ENCODE results near the gene FAM171A1. TPM values are rescaled to one million over a fixed set of nuclear protein-coding genes. Genes with fewer than 3 reads are reported as not detected.
"Not testable (repeated sequence)": the region's sequence is repeated elsewhere in the genome, so short reads cannot be mapped to it uniquely, and the experiment has no call there.

Gene FAM171A1
- total RNA-seq, 1 donor from 2014 or later, result 34.9 TPM

DNA sequence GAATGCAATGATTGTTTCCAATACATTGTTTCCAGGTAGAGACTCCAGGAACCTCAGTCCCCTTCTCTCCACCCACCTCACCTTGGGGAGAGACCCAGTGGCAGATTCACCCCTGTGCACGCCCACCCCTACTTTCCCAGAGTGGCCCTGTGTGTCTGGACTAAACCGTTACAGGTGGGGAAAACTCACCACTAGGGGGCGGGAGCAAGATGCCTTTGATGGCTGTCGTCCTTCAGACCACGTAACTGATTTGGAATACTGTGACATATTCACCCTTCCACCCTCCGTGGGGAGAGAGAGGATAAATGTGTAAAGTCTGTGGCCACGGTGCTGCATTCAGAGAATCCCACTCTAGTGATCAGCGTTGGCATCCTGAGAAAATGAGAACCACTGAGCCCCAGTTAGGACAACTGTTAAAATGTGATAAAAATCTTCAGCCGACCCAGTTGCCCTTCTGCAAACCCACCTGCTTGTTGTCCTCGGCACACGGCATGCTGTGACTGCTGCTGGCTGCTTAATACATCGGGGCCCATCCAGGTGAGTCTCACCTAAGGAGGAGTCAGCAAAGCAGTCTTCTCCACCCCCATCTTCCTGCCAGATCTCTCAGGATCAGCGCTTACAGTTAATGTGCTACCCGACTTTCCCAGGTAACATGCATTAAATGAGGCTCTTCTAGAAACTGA is 161.1 kb downstream of the FAM171A1 start:
- DNase-seq (ENCODE audit: low read depth), result peak; percentile 61

DNA sequence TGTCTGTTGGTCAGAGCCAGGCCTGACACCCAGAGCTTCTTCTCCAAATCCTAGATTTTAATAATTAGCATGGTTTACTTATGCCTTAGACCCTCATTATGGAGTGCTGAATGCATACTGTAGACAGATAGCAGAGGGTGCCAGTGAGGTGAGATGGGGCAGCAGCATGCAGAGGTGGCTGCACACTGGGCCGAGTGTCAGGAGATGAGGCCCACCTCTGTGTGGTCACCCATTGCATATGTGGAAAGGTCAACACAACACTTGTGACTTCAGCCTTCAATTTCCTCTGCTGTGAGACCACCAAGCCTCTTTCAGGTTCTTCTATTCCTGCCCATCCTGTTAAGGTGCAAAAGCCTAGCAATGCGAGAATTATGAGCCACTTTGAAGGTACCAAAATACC is 162.9 kb downstream of the FAM171A1 start:
- no peak for DNase-seq (ENCODE audit: low read depth)

DNA sequence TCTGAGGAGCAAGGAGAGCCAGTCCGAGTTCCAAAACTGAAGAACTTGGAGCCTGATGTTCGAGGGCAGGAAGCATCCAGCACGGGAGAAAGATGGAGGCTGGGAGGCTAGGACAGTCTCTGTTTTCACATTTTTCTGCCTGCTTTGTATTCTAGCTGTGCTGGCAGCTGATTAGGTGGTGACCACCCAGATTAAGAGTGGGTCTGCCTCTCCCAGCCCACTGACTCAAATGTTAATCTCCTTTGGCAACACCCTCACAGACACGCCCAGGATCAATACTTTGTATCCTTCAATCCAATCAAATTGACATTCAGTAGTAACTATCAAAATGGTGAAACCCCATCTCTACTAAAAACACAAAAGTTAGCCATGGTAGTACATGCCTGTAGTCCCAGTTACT is 163.7 kb downstream of the FAM171A1 start:
- not testable (repeated sequence) for DNase-seq (ENCODE audit: low read depth)

DNA sequence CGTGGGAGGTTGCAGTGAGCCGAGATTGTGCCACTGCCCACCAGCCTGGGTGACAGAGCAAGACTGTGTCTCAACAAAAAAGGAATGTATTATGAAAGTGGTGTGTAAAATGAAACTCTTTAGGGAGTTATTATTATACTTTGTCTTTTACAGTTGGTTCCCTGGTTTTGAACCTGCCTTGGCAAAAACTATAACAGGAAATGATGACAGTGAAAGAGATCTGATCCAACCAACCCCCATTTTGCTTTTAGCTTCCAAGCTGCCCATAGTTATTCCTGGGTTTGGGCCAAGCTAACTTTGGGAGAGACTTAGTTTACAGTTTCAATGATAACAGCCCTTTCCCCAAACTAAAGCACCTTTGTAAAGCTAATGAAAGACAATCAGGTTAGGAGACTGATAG is 168.4 kb downstream of the FAM171A1 start:
- no peak for DNase-seq (ENCODE audit: low read depth)

DNA sequence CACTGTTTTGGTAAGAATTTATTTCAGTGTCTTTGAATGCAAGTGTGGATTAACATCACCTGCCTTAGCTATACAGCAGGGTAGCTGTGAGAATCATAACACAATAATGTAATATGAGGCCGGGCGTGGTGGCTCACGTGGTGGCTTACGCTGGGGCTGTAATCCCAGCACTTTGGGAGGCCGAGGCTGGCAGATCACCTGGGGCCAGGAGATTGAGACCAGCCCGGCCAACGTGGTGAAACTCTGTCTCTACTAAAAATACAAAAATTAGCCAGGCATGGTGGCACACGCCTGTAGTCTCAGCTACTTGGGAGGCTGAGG is 168.8 kb downstream of the FAM171A1 start:
- DNase-seq (ENCODE audit: low read depth), result not testable (repeated sequence)

DNA sequence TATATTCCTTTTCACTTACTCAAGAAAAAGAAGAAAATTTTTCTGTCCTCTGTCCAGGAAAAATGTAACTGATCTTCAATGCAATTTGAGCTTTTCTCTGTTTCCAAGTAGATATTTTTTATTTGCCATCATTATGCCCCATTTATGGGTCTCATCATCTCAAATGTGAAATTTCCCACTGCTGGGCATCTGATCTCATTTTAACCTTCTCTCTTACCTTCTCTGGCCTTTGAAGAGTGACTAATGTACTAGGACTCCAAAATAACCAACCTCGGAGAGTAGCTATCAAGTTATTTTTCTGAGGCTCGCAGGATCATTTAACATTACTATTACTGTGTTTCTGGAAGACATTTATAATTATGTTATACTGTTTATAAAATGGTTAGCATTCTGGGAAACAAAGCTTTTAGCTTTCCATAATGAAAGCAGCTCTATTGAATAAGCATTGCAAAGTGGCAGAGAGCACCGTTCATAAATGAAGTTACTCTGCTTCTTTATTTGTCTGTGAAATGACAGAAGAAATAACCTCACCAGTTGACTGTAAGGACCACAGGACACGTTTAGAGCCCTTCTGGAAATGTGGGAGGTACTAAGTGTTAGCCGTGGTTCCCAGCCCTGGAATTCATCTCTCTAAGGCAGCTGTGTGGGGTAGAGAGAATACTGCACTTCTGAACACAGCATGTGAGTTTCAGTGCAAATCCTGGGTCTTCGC is 169.3 kb downstream of the FAM171A1 start:
- DNase-seq (ENCODE audit: low read depth), result peak; percentile 83

DNA sequence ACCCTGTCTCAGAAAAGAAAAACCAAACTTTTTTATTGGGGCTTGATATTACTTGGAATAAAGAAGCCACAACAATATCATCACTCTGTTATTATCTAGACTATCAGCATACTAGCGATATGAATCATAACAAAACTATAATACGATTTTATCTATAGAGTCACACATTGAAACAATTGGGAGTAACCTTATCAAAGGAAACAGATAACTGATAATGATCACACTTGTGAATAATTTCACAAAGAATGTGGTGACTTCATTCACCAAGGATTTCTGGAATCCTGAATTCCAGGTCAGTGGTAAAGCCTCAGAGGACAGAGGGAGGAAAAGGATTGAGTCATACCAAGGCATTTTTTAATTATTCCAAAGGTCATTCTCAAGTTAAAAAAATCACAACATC is 170.5 kb downstream of the FAM171A1 start:
- DNase-seq (ENCODE audit: low read depth), result peak; percentile 97

DNA sequence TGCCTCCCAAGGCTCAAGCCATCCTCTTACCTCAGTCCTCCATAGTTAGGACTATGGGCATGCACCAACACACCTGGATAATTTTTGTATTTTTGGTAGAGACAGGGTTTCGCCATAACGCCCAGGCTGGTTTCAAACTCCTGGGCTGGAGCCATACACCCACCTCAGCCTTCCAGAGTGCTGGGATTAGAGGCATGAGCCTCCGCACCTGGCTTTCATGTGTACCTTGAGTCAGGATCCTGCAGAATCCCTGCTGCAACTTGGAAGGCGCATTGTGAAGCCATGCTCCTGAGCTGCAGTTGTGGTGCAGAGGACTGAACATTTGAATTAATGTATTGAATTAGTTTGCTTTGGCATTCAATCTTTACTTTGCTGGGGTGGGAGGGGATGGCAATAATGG is 173.2 kb downstream of the FAM171A1 start:
- no peak for DNase-seq (ENCODE audit: low read depth)

DNA sequence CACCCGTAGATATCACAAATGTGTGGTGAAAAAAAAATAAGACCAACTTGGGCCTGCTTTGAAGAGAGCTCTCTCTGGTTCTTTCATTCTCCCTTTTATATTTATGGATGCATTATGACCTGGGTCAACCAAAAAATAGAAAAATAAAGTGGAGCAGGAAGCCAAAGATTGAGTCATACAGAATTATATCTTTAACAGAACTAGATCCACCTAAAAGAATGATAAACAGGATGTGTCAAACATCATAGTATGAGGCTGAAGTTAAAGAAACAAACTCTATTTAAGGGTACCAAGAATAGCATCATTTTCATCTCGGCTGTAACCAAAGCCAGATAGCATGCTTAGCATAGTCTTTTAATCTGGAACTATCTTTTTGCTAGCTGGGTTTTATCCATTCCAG is 173.8 kb downstream of the FAM171A1 start:
- DNase-seq (ENCODE audit: low read depth), result no peak

DNA sequence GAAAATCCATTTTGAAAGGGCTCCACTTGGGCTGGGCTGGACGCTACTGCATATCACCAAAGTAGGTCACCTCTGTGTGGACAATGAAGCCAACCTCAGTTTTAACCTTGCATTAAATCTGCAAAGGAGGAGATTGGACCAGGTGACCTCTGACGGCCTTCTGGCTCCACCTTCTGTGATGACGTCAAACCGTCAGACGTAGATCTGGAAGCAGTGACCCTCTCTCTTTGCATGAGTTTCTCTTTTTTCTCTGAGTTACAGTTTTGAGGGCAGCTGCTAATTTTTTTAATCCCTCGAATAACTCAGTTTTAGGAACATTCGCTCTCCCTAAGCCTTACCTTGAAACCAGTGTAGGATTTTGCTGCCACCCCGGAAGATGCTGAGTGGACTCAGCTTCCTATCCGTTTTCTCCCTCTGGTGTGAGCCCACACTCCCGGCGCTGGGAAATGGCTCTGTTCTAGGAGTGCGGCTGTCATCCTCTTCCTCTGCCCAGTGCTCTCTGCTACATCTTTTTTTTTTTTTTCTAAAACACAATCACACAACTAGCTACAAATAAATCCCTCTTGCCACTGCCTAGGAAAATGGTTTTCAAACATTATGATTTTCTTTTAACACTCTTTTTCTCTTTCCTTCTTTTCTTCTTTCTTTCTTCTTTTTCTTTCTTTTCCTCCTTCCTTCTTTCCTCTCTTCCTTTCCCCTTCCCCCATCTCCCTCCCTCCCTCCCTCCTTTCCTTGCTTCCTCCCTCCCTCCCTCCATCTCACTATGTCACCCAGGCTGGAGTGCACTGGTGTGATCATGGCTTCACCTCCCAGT is 174.9 kb downstream of the FAM171A1 start:
- DNase-seq (ENCODE audit: low read depth), result no peak

DNA sequence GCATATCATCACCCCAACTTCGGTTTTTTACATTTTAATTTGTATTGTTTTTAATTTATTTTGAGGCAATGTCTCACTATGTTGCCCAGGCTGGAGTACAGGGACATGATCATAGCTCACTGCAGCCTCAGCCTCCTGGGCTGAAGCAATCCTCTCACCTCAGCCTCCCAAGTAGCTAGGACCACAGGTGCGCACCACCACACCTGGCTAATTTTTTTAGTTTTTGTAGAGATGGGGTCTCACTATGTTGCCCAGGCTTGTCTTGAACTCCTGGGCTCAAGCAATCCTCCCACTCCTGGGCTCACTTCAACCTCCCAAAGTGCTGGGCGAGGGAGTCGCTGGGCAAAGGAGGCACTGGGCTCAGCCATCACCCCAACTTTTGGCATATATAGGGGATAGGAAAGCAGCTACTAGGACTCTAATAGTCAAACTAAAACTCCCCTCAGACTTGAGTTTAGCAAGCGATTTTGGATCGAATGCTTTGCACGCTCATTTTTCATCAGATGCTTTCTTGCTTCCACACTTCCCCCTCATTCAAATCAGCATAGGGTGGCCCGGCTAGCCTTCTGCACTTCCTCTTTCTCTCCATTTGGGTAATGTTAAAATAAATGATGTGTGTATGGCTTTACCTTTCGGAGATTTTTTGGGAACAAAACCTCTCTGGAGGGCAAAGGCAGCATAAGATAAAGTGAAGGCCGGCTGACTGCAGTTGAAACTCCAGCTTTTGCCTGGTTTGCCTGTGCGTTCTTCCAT is 181.8 kb downstream of the FAM171A1 start:
- DNase-seq (ENCODE audit: low read depth), result no peak

DNA sequence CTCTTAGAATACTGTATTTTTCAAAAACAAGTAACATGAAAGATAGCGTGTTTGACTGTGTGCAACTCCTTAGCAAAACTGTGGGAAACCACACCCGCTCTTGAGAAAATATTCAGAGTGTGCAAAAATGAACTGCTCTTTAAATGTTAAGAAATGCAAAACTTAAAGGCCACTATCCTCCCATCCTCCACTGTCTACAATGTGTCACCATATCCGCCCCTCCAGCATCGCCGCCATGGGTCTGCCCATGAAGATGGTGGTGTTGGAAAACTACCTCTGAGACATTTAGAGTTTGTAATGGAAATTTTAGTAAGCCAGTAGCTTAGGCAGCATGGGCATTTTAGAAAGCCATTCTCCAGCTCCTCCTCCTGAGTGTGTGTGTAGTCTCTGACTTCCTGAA is 182.5 kb downstream of the FAM171A1 start:
- no peak for DNase-seq (ENCODE audit: low read depth)

DNA sequence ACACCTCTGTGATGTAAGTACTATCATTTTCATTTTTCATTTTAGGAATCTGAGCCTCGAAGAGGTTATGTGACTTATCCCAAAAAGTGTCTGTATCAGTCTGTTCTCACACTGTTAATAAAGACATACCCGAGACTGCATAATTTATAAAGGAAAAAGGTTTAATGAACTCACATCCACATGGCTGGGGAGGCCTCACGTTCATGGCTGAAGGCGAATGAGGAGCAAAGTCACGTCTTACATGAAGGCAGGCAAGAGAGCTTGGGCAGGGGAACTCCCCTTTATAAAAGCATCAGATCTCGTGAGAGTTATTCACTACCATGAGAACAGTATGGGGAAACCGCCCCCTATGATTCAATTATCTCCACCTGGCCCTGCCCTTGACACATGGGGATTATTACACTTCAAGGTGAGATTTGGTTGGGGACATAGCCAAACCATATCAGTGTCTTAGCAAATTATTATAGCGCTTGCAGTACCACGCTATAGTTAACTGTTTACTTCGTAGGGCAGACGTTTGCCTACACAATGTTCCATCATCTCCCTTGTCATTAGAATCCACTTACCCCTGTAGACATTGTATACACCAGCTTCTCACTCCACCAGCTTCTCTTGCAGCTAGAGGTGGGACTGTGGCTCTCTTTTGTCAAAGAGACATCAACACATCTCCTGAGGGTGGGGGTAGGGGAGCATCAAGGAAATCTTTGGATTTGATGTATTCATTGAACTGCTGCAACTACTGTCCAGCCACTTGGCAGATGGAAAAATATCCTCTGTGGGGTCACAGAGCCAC is 187.2 kb downstream of the FAM171A1 start:
- no peak for DNase-seq (ENCODE audit: low read depth)

DNA sequence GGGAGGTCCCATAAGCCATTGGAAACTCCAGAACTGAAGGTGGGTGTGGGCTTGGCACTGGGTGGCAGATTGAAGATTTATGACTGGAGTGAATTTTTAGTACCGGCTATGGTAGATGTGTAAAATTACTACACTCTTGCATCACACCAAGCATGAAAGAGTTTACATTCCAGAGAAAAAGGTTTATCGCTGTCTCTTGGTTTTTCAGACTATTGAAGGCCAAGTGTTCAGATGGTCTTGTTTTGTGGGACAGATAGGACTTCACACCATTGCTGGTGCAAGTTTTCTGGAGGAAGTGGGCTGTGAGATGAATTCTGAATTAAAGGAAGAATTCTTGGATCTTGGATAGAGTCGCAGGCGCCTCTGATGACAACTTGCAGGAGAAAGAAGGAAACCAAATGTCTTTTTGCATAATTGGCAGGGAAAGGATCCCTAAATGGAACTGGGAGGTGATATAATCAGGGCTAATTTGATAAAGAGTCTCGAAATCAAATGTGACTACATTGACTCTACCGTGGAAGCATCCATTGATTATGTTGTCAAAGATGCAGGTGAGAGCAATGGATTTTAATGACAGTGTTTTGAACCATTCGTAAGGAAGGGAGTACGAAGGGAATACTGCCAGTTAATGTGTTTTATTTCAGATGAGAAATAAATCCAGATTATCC is 188.4 kb downstream of the FAM171A1 start:
- DNase-seq (ENCODE audit: low read depth), result peak; percentile 38

DNA sequence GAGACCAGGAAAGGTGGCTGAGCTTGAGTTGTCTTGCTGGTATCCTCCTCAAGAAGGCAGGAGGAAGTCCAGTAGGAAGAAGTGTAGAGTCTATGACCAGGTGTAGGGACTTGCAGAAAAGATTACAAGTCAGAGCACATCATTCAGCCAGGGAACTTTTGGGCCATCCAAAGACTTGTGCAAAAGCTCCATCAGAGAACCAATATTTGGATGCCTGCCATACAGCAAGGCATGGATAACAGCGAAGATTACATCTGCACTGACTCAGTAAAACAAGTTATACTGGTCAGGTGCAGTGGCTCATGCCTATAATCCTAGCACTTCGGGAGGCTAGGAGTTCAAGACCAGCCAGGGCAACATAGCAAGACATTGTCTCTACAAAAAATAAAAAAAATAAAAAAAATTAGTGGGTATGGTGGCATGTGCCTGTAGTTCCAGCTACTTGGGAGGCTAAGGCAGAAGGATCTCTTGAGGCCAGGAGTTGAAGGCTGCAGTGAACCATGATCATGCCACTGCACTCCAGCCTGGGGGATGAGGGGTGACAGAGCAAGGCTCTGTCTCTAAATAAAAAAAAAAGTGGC is 189.4 kb downstream of the FAM171A1 start:
- DNase-seq (ENCODE audit: low read depth), result no peak

DNA sequence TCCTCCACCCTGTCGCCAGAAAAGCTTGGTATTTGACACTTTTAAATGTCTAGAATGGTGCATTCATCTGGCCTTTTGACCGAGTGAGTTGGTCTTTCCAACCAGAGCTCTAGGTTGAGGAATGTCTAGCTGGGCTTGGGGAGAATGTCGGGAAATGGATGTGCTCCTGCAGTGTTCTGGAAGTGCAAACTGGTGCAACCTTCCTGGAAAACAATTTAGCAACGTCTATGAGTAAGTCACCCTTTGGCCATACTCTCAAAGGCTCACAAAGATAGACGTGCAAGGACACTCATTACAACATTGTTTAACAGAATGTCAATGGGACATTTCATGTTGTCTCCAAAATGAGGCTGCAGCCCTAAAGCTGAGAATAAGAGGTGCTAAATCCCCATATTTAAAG is 190.4 kb downstream of the FAM171A1 start:
- DNase-seq (ENCODE audit: low read depth), result peak; percentile 73

DNA sequence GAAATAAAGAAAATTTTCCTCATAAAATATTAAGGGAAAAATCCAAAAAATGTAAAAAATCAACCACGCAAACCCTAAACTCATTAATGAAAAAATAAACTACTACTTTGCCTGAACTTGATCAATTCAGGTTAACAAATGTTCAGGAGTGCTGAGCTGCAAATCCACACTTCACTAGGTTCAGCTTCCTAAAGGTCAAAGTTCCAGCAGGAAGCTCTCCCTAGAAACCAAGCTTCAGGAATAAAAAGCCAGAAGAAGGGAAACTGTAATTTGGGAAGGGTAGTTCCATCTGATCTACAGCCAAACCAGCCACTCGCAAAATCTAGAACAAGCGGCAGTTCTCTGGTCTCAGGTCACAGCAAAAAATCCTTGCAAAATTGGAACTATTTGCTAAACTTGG is 194.8 kb downstream of the FAM171A1 start:
- DNase-seq (ENCODE audit: low read depth), result no peak

DNA sequence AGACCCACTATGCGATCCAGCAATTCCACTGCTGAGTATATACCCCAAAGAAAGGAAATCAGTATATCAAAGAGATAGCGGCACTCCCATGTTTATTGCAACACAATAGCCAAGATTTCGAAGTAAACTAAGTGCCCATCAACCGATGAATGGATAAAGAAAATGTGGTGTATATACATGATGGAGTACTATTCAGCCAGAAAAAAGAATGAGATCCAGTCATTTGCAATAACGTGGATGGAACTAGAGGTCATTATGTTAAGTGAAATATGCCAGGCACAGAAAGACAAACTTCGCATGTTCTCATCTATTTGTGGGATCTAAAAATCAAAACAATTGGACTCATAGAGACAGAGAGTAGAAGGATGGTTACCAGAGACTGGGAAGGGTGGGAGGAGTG is 195.5 kb downstream of the FAM171A1 start:
- DNase-seq (ENCODE audit: low read depth), result no peak

DNA sequence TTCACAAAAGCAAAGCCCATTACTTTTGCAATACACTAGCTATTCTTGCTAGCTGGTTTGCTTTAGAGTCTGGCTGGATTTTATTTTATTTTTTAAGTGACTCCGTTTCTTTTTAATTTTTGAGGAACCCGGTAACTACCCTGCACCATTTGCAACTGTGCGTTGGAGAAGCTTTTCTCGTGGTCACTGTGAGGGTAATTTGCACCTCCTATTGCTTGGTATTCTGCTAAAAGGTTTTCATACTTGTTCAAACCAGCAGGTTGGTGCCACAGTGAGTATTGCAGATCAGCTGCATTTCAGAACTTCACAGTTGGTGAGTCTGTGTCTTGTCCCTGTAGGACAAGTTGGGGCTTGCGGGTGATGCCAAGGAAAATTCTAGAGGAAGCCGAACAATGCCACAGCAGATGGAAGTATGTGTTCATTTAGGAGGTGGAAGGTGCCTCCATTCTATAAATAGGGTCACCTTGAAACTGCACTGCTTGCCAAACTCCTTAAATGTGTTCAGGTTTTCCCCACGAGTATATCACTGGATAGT is 198.7 kb downstream of the FAM171A1 start:
- no peak for DNase-seq (ENCODE audit: low read depth)

Measured in renal cortical epithelial cell (primary cell).